VCaP (cell line): ENCODE data around the gene ATG4B.
"Not testable (repeated sequence)": the region's sequence is repeated elsewhere in the genome, so short reads cannot be mapped to it uniquely, and the experiment has no call there.

Source experiments
- H3K27ac ChIP-seq: fragments of 450-650 bp; 2 replicates; pipeline ENCODE4 v1.5.1; 2017
- CTCF ChIP-seq: fragments of 450-650 bp; conservative IDR thresholded peaks from 2 replicates; pipeline ENCODE4 v1.5.1; 2017; ENCODE audit warnings: mild to moderate bottlenecking, moderate library complexity

Gene ATG4B

GRCh38 chr2:241637018-241637794 is at the start of gene ATG4B, which contains the start of gene THAP4:
Gene ATG4B, plus strand, starts transcription at chr2:241637693. Its CDS starts 22 bp downstream, at chr2:241637715.
Gene THAP4, minus strand, starts transcription at chr2:241637158. Its CDS starts 141 bp downstream, at chr2:241637017.
- H3K27ac ChIP-seq: peak within 1 kb of the TSS; percentile 97
- no peak for TF ChIP-seq CTCF

DNA sequence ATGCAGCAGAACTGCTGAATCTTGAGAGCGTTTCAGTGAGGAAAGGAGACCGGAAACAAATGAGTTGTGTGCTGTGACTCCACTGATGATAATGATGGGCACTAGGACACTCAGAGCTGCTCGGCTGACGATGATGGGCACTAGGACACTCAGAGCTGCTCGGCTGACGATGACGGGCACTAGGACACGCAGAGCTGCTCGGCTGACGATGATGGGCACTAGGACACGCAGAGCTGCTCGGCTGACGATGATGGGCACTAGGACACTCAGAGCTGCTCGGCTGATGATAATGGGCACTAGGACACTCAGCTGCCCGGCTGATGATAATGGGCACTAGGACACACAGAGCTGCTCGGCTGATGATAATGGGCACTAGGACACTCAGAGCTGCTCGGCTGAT is 47.6 kb upstream of the ATG4B start:
- not testable (repeated sequence) for H3K27ac ChIP-seq

- H3K27ac ChIP-seq: not testable (repeated sequence)
Measured at GRCh38 chr2:241590496-241591455, 46.7 kb upstream of the ATG4B start.

GRCh38 chr2:241592126-241592845 is 45.2 kb upstream of the ATG4B start:
- TF ChIP-seq CTCF: no peak
- H3K27ac ChIP-seq: no peak overlapping the region

- H3K27ac ChIP-seq: no peak overlapping the region
- TF ChIP-seq CTCF: no peak
Measured at GRCh38 chr2:241593271-241593670, 44.2 kb upstream of the ATG4B start.

DNA sequence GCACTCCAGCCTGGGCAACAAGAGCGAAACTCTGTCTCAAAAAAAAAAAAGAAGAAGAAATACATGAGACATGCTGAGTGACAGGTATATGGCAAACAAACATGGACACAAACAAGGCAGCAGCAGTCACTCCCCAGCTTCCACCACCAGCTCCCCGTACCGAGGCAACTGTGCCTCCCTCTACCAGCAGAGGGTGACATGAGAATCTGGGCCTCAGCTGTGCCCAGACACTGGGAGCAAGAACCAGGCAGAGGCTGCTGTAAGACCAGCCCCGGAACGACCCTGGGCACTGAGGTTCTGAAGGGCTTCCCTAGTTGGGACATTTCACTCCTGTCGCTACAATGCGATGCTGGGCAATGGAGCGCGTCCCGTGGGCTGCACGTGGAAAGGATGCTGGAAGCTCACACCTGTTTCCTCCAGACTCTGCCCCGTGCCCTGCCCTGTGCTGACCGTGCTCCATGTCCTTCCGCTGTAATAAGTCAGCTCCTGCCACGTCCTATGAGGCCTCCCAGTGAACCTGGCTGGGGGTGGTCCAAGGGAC is 41.8 kb upstream of the ATG4B start:
- no peak overlapping the region for H3K27ac ChIP-seq
- TF ChIP-seq CTCF: peak; percentile 48

DNA sequence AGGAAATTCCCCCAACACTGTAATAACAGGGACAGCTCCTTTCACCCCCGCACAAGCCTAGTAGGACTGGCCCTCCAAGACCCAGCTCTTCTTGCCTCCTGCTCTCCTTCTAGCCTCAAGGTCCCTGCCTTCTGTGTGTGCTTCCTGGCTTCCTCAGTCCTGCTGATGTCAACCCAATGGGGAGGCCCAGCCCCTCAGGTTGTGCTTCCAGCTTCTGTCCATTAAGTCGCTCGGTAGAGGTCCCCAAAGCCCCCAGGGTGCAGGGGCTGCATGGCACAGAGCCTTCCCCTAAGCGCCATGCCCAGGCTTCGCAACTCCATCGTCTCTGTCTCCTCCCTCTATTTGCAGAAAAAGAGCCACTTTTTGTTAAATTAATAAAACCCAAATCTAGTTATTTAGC is 39.9 kb upstream of the ATG4B start:
- TF ChIP-seq CTCF: no peak
- no peak overlapping the region for H3K27ac ChIP-seq

DNA sequence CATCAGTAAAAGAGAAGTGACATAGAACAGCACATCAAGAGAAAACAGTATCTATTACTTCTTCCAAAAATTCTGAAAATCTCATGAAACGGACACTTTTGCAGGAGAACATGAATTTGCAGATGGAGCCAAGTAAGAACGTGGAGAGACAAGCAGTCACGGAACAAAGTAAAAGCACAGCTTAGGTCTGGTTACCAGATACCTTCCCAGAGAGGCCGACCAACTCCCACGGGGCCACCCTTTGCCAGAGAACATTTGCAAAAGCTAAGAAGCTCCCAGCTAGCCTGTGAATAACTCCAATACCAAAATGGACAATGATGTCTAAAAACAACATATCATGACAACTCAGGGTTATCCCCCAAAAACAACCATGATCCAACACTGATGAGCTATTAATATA is 39.4 kb upstream of the ATG4B start:
- no peak for TF ChIP-seq CTCF
- no peak overlapping the region for H3K27ac ChIP-seq
